Activated CD8-positive, alpha-beta T cell treated with anti-CD3 and anti-CD28 coated beads for 36 hours (primary cell): ENCODE data around the gene SRPX. TPM values are rescaled to one million over a fixed set of nuclear protein-coding genes. Genes with fewer than 3 reads are reported as not detected.

Experiments
- ATAC-seq: fragments of 200-7000 bp; cut with Tn5 transposase; one replicate; pipeline ENCODE4 v1.10.0; 2021; ENCODE audit warnings: mild to moderate bottlenecking, moderate library complexity
- CTCF ChIA-PET: fragments of 350-600 bp; sonication (Branson Sonifier 250); formaldehyde crosslinking; loops from one replicate; lab custom pipeline; 2021; ENCODE audit warnings: antibody characterized with exemption; lab: Charles Lee
- POLR2A ChIA-PET: fragments of 350-600 bp; sonication (Branson Sonifier 250); formaldehyde crosslinking; loops from one replicate; lab custom pipeline; 2021; ENCODE audit warnings: antibody characterized with exemption; lab: Charles Lee
- DNase-seq: peaks from one replicate; pipeline ENCODE4 v3.0.0-alpha.2; 2020
- H3K27ac Mint-ChIP-seq: one replicate; pipeline ENCODE4 v1.8.0; 2021; ENCODE audit warnings: mild to moderate bottlenecking, mixed read lengths
- H3K27me3 Mint-ChIP-seq: one replicate; pipeline ENCODE4 v1.8.0; 2021; ENCODE audit warnings: mixed read lengths
- H3K36me3 Mint-ChIP-seq: one replicate; pipeline ENCODE4 v1.8.0; 2021; ENCODE audit warnings: low read depth, mixed read lengths
- H3K4me1 Mint-ChIP-seq: one replicate; pipeline ENCODE4 v1.8.0; 2021; ENCODE audit warnings: low read depth, mixed read lengths
- H3K4me3 Mint-ChIP-seq: one replicate; pipeline ENCODE4 v1.8.0; 2021; ENCODE audit warnings: mild to moderate bottlenecking, moderate library complexity, mixed read lengths
- H3K9me3 Mint-ChIP-seq: one replicate; pipeline ENCODE4 v1.8.0; 2021; ENCODE audit warnings: mixed read lengths
- intact Hi-C: fragments of 100-400 bp; cut with micrococcal nuclease; formaldehyde crosslinking; loops from one replicate; pipeline ENCODE4 v1.10.0; 2022
- total RNA-seq, 2 experiments: library from RNA; stranded (reverse); gene quantifications; one replicate each; pipeline ENCODE4 v1.2.3, GENCODE V29; 2021
- TF ChIP-seq, protein P1 (sequence below): fragments of 200-600 bp; IDR thresholded peaks from one replicate; pipeline ENCODE4 v1.8.0; 2022; ENCODE audit warnings: antibody characterized with exemption, mild to moderate bottlenecking

Gene SRPX
- total RNA-seq, 2 experiments from 2014 or later: not detected

GRCh38 chrX:38256019-38256418, 35.3 kb upstream of the SRPX start:
- CTCF ChIA-PET: no interaction called here

GRCh38 chrX:38249965-38250364, 29.3 kb upstream of the SRPX start:
- ChIA-PET CTCF (no interaction called here), POLR2A (no interaction called here)
- no peak overlapping the region for H3K27ac Mint-ChIP-seq

More at GRCh38 chrX:38256019-38256418, 35.3 kb upstream of the SRPX start:
- POLR2A ChIA-PET: no interaction called here
- no peaks in the 10 kb centered on the region for H3K36me3 Mint-ChIP-seq
- intact Hi-C loops: no loop called here
- no peaks in the 10 kb centered on the region for H3K9me3 Mint-ChIP-seq
- ATAC-seq (no peak), DNase-seq (no peak)
- TF ChIP-seq, protein P1, sequence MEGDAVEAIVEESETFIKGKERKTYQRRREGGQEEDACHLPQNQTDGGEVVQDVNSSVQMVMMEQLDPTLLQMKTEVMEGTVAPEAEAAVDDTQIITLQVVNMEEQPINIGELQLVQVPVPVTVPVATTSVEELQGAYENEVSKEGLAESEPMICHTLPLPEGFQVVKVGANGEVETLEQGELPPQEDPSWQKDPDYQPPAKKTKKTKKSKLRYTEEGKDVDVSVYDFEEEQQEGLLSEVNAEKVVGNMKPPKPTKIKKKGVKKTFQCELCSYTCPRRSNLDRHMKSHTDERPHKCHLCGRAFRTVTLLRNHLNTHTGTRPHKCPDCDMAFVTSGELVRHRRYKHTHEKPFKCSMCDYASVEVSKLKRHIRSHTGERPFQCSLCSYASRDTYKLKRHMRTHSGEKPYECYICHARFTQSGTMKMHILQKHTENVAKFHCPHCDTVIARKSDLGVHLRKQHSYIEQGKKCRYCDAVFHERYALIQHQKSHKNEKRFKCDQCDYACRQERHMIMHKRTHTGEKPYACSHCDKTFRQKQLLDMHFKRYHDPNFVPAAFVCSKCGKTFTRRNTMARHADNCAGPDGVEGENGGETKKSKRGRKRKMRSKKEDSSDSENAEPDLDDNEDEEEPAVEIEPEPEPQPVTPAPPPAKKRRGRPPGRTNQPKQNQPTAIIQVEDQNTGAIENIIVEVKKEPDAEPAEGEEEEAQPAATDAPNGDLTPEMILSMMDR: no peak
- no peak overlapping the region for H3K4me3 Mint-ChIP-seq
- no peaks in the 10 kb centered on the region for H3K4me1 Mint-ChIP-seq
- no peaks in the 10 kb centered on the region for H3K27me3 Mint-ChIP-seq
- H3K27ac Mint-ChIP-seq: no peak overlapping the region

GRCh38 chrX:38247051-38247450, 26.4 kb upstream of the SRPX start:
- H3K4me1 Mint-ChIP-seq: no peaks in the 10 kb centered on the region
- H3K27me3 Mint-ChIP-seq: no peaks in the 10 kb centered on the region
- TF ChIP-seq, protein P1: no peak
- no peak overlapping the region for H3K4me3 Mint-ChIP-seq
- ChIA-PET POLR2A (interaction anchor here (1.0 kb wide), 1 partner anchor 22 kb away, joined by 3 read pairs; no protein-coding TSS in a partner anchor), CTCF (no interaction called here)
- no peaks in the 10 kb centered on the region for H3K36me3 Mint-ChIP-seq
- intact Hi-C loops: no loop called here
- H3K27ac Mint-ChIP-seq: no peak overlapping the region
- ATAC-seq (peak; percentile 20), DNase-seq (no peak)
- no peaks in the 10 kb centered on the region for H3K9me3 Mint-ChIP-seq

More at GRCh38 chrX:38249965-38250364, 29.3 kb upstream of the SRPX start:
- ATAC-seq (no peak), DNase-seq (no peak)
- Mint-ChIP-seq H3K27me3 (no peaks in the 10 kb centered on the region), H3K4me1 (no peaks in the 10 kb centered on the region), H3K9me3 (no peaks in the 10 kb centered on the region), H3K4me3 (no peak overlapping the region), H3K36me3 (no peaks in the 10 kb centered on the region)
- TF ChIP-seq, protein P1: no peak
- intact Hi-C loops: no loop called here

- H3K9me3 Mint-ChIP-seq: no peaks in the 10 kb centered on the region
- CTCF ChIA-PET: no interaction called here
These were observed 19.9 kb upstream of the SRPX start for GRCh38 chrX:38240541-38240940.

DNA sequence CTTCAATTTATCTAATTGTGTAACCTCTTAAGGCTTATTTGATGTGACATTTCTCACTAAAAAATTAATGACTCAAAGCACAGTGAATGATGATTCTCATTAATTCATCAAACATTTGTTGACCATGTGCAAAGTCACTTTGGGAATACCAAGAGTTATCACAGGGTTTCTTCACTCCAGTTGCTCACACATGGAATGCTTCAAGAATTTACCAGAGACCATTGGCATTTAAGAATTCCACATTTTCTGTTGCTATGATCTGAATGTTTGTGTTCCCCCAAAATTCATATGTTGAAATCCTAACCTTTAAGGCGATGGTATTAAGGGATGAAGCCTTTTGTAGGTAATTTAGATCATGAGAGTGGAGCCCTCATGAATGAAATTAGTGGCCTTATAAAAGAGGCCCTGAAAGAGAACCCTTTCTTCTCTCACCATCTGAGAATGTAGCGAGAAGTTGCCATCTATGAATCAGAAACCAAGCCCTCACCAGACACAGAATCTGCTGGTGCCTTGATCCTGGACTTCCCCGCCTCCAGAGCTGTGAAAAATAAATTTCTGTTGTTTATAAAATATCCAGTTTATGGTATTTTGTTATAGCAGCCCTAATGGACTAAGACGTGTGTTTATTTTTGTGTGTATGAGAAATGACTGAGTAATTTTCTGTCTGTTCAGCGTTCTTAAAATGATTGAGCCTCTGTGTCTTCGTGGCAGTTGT, 16.4 kb upstream of the SRPX start:
- intact Hi-C loops: no loop called here
- ChIA-PET CTCF (no interaction called here), POLR2A (no interaction called here)
- DNase-seq (no peak), ATAC-seq (no peak)
- TF ChIP-seq, protein P1: no peak
- Mint-ChIP-seq H3K36me3 (no peaks in the 10 kb centered on the region), H3K9me3 (no peaks in the 10 kb centered on the region), H3K27me3 (peaks cover 17% of the 10 kb centered on the region), H3K4me1 (no peaks in the 10 kb centered on the region), H3K4me3 (no peak overlapping the region), H3K27ac (no peak overlapping the region)

More at GRCh38 chrX:38240541-38240940, 19.9 kb upstream of the SRPX start:
- Mint-ChIP-seq H3K36me3 (no peaks in the 10 kb centered on the region), H3K27me3 (peaks cover 8% of the 10 kb centered on the region), H3K27ac (no peak overlapping the region), H3K4me1 (no peaks in the 10 kb centered on the region), H3K4me3 (no peak overlapping the region)
- DNase-seq (no peak), ATAC-seq (no peak)
- POLR2A ChIA-PET: no interaction called here
- intact Hi-C loops: no loop called here
- TF ChIP-seq, protein P1: no peak
